HL-60 (cell line): ENCODE results near the gene GLTP. TPM values are rescaled to one million over a fixed set of nuclear protein-coding genes. Genes with fewer than 3 reads are reported as not detected.
A peak's percentile ranks its signal among the peaks of the same experiment; 100 is the strongest.

Experiments used
- DNase-seq, 2 experiments: peaks; one replicate each; pipeline ENCODE4 v3.0.0-alpha.2; 2010 to 2020; ENCODE audit warnings: low read depth in 1 of 2, low spot score in 1 of 2
- H3K27ac ChIP-seq: fragments of 250-450 bp; sonication (Bioruptor Pico); replicated peaks from 2 replicates; pipeline ENCODE4 v1.5.1; 2020; ENCODE audit warnings: mild to moderate bottlenecking, moderate library complexity
- H3K27me3 ChIP-seq: fragments of 250-450 bp; sonication (Bioruptor Pico); 2 replicates; pipeline ENCODE4 v1.5.1; 2021; ENCODE audit warnings: mild to moderate bottlenecking, moderate library complexity; ENCODE audit not compliant: insufficient read depth, poor library complexity, severe bottlenecking
- H3K4me3 ChIP-seq: replicated peaks from 2 replicates; pipeline ENCODE4 v1.5.1; 2011; ENCODE audit warnings: mild to moderate bottlenecking, control low read depth, low read length; ENCODE audit not compliant: insufficient read depth
- GABPA ChIP-seq: IDR thresholded peaks from 2 replicates; pipeline ENCODE4 v1.6.1; 2012; ENCODE audit warnings: low read depth
- POLR2AphosphoS5 ChIP-seq: IDR thresholded peaks from 2 replicates; pipeline ENCODE4 v1.6.1; 2012; ENCODE audit warnings: low read depth
- SPI1 ChIP-seq: IDR thresholded peaks from 2 replicates; pipeline ENCODE4 v1.6.1; 2012; ENCODE audit warnings: low read depth, mild to moderate bottlenecking, borderline replicate concordance
- microRNA-seq: library from miRNA; unstranded; fragments of <30 nt; microRNA quantifications from one replicate; pipeline ENCODE4, GENCODE V29; 2018
- TF ChIP-seq, protein P1 (sequence below): IDR thresholded peaks from one replicate; pipeline ENCODE4 v1.5.1; 2011; ENCODE audit warnings: low read length, control low read depth, inconsistent platforms; ENCODE audit not compliant: insufficient read depth
- TF ChIP-seq, protein P2 (sequence below): IDR thresholded peaks from 2 replicates; pipeline ENCODE4 v1.6.1; 2012; ENCODE audit warnings: low read depth; ENCODE audit not compliant: insufficient replicate concordance

Gene GLTP

DNA sequence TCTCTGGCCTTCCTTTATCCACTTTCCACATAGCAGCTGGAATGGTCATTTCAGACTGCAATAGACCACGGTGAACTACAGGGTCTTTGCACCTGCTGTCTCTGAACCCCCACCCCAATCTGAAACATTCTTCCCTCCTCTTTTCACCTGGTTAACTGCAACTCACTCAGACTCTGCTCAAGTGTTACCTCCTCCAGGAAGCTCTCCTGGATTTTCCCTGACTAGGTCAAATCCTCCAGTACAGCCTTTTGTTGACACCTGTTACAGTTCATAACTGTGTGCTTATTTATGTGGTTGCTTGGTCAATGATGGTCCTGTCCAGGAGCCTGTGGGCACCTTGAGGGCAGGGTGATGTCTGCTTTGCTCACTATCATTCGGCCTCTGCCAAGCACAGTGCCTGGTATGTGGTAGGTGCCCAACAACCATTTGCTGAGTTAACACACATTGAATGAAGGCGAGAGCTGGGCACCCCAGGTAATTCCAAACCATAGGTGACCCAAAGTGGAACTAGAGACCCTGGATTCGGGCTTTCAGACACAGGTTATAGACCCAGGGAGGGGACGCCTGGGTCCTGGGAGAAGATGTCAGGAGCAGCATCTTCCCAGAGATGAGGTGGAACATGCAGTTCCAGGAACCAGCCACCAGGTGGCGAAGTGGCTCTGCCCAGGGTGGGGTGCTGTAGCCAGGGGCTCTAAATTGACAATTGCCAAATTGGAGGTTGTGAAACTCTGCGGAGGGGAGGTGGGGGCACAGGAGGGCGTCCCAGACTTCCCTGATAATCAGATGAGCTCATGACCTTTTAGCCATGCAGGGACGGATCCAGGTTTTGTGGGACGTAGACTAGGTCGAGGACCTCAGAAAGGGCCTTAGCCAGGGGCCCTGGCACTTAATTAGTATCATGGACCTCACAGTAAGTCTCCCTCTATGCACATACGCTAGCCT lies 75.2 kb downstream of the GLTP start:
- no peak overlapping the region for H3K27ac ChIP-seq
- no peaks in the 10 kb centered on the region for H3K27me3 ChIP-seq
- no peak for TF ChIP-seq GABPA
- TF ChIP-seq, protein P1, sequence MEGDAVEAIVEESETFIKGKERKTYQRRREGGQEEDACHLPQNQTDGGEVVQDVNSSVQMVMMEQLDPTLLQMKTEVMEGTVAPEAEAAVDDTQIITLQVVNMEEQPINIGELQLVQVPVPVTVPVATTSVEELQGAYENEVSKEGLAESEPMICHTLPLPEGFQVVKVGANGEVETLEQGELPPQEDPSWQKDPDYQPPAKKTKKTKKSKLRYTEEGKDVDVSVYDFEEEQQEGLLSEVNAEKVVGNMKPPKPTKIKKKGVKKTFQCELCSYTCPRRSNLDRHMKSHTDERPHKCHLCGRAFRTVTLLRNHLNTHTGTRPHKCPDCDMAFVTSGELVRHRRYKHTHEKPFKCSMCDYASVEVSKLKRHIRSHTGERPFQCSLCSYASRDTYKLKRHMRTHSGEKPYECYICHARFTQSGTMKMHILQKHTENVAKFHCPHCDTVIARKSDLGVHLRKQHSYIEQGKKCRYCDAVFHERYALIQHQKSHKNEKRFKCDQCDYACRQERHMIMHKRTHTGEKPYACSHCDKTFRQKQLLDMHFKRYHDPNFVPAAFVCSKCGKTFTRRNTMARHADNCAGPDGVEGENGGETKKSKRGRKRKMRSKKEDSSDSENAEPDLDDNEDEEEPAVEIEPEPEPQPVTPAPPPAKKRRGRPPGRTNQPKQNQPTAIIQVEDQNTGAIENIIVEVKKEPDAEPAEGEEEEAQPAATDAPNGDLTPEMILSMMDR, result peak; percentile 98
- H3K4me3 ChIP-seq, result no peak overlapping the region
- peak; percentile 52 to 59 for DNase-seq

DNA sequence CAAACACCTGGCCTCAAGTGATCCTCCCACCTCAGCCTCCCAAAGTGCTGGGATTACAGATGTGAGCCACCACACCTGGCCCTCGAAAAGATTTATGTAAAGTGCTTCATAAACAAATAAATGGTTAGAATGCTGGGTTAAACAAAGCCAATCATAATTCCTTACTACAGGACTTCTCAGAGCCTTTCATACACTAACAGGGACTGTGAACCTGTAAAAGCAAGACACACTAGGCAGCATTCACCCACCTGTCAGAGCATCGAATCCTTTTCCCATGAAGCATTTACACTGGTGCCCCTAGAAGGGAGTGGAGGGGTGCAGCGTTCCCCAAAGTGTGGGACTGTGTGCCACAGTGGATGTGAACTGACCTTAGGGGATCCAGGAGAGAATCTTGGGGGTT lies 76.7 kb downstream of the GLTP start:
- Histone ChIP-seq H3K27me3 (no peaks in the 10 kb centered on the region), H3K27ac (no peak overlapping the region), H3K4me3 (no peak overlapping the region)
- no peak for TF ChIP-seq GABPA
- TF ChIP-seq SPI1, result no peak
- TF ChIP-seq POLR2AphosphoS5, result no peak
- TF ChIP-seq, protein P1, result no peak
- TF ChIP-seq, protein P2, sequence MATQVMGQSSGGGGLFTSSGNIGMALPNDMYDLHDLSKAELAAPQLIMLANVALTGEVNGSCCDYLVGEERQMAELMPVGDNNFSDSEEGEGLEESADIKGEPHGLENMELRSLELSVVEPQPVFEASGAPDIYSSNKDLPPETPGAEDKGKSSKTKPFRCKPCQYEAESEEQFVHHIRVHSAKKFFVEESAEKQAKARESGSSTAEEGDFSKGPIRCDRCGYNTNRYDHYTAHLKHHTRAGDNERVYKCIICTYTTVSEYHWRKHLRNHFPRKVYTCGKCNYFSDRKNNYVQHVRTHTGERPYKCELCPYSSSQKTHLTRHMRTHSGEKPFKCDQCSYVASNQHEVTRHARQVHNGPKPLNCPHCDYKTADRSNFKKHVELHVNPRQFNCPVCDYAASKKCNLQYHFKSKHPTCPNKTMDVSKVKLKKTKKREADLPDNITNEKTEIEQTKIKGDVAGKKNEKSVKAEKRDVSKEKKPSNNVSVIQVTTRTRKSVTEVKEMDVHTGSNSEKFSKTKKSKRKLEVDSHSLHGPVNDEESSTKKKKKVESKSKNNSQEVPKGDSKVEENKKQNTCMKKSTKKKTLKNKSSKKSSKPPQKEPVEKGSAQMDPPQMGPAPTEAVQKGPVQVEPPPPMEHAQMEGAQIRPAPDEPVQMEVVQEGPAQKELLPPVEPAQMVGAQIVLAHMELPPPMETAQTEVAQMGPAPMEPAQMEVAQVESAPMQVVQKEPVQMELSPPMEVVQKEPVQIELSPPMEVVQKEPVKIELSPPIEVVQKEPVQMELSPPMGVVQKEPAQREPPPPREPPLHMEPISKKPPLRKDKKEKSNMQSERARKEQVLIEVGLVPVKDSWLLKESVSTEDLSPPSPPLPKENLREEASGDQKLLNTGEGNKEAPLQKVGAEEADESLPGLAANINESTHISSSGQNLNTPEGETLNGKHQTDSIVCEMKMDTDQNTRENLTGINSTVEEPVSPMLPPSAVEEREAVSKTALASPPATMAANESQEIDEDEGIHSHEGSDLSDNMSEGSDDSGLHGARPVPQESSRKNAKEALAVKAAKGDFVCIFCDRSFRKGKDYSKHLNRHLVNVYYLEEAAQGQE, result no peak
- no peak for DNase-seq

DNA sequence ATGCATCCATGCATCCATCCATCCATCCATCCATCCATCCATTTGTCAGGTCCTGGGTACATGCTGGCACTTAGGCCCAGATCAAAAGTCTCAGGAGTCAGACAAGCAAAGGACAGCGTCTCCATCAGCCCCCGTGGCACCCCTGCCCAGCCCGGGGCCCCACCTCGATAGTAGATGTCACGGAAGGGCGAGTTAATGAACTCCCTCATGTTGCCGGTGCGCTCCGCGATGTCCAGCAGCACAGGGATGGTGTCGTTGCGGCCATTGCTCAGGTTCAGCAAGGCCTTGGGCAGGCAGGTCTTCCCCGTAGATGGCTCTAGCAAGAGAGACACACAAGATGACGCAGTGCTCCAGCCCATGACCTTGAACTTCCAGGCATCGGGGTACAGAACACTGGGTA lies 77.5 kb downstream of the GLTP start:
- Histone ChIP-seq H3K27ac (no peak overlapping the region), H3K27me3 (no peaks in the 10 kb centered on the region), H3K4me3 (no peak overlapping the region)
- DNase-seq, result no peak
- TF ChIP-seq, protein P1, result no peak
- TF ChIP-seq POLR2AphosphoS5 (no peak), SPI1 (no peak), GABPA (no peak)
- TF ChIP-seq, protein P2, result no peak

Small RNA genes within 50 kb of the gene (microRNA-seq; reads per million reads assigned to microRNA genes)
- gene MIR4497, result not detected
